Endodermal cell (in vitro differentiated cells): ENCODE data around the gene TAGLN3. TPM values are rescaled to one million over a fixed set of nuclear protein-coding genes. Genes with fewer than 3 reads are reported as not detected.

Experiments used
- DNase-seq: peaks from one replicate; pipeline ENCODE4 v3.0.0-alpha.2; 2017
- H3K27ac ChIP-seq: 2 replicates; pipeline ENCODE4 v1.5.1; 2013; ENCODE audit warnings: mild to moderate bottlenecking, low read depth, low read length, moderate library complexity
- H3K27me3 ChIP-seq: 2 replicates; pipeline ENCODE4 v1.6.1; 2013; ENCODE audit warnings: mild to moderate bottlenecking, low read length, moderate library complexity; ENCODE audit not compliant: insufficient read depth, control insufficient read depth, poor library complexity, severe bottlenecking
- H3K36me3 ChIP-seq: 2 replicates; pipeline ENCODE4 v1.7.0; 2013; ENCODE audit warnings: mild to moderate bottlenecking, low read length, moderate library complexity; ENCODE audit not compliant: control insufficient read depth, insufficient read depth
- H3K4me1 ChIP-seq: one replicate; pipeline ENCODE4 v1.7.0; 2013; ENCODE audit warnings: low read length; ENCODE audit not compliant: control insufficient read depth, insufficient read depth
- H3K4me3 ChIP-seq: 2 replicates; pipeline ENCODE4 v1.5.1; 2013; ENCODE audit warnings: mild to moderate bottlenecking, low read length, moderate library complexity
- H3K9ac ChIP-seq: 2 replicates; pipeline ENCODE4 v1.6.1; 2013; ENCODE audit warnings: mild to moderate bottlenecking, low read length, moderate library complexity; ENCODE audit not compliant: poor library complexity, severe bottlenecking; ENCODE audit errors: extremely low read depth
- H3K9me3 ChIP-seq: 2 replicates; pipeline ENCODE4 v1.6.1; 2013; ENCODE audit warnings: mild to moderate bottlenecking, low read length, moderate library complexity; ENCODE audit not compliant: control insufficient read depth
- H3K27ac Mint-ChIP-seq: 2 replicates; pipeline ENCODE4 v1.8.0; 2020; ENCODE audit warnings: mixed read lengths
- H3K27me3 Mint-ChIP-seq: 2 replicates; pipeline ENCODE4 v1.8.0; 2021; ENCODE audit warnings: mild to moderate bottlenecking, mixed read lengths; ENCODE audit not compliant: insufficient read depth
- H3K36me3 Mint-ChIP-seq: 2 replicates; pipeline ENCODE4 v1.8.0; 2020; ENCODE audit warnings: low read depth, mixed read lengths
- H3K4me1 Mint-ChIP-seq: 2 replicates; pipeline ENCODE4 v1.8.0; 2020; ENCODE audit warnings: mixed read lengths
- H3K4me3 Mint-ChIP-seq: 2 replicates; pipeline ENCODE4 v1.8.0; 2020; ENCODE audit warnings: mild to moderate bottlenecking, moderate library complexity, mixed read lengths
- H3K9me3 Mint-ChIP-seq: 2 replicates; pipeline ENCODE4 v1.8.0; 2020; ENCODE audit warnings: mild to moderate bottlenecking, mixed read lengths
- WGBS, 2 experiments: methylation state at CpG; one replicate each; pipeline versions ENCODE4 v1.1.5 to v1.1.7; 2013; ENCODE audit warnings: missing lambda C conversion rate in 2 of 2, mixed read lengths in 1 of 2; ENCODE audit not compliant: insufficient coverage in 1 of 2, insufficient read length in 1 of 2; 5-methylcytosine and 5-hydroxymethylcytosine counted together
- total RNA-seq, 2 donors: library from RNA; stranded (reverse); fragmentation: NEBNext Ultra II Directional in 1 of 2; extraction: Animal tissue kit (Norgen Biotek cat#: 25700) in 1 of 2; gene quantifications; 2 replicates in 1 of 2; 3 replicates in 1 of 2; pipeline ENCODE4 v1.2.1, GENCODE V29; 2021
- TF ChIP-seq, protein P1 (sequence below): fragments of 200-600 bp; sonication (generic); conservative IDR thresholded peaks from 2 replicates; pipeline ENCODE4 v1.5.0; 2021; ENCODE audit warnings: antibody characterized with exemption, mild to moderate bottlenecking

Gene TAGLN3
- total RNA-seq, 2 donors from 2014 or later, result 1.4 to 3.7 TPM

DNA sequence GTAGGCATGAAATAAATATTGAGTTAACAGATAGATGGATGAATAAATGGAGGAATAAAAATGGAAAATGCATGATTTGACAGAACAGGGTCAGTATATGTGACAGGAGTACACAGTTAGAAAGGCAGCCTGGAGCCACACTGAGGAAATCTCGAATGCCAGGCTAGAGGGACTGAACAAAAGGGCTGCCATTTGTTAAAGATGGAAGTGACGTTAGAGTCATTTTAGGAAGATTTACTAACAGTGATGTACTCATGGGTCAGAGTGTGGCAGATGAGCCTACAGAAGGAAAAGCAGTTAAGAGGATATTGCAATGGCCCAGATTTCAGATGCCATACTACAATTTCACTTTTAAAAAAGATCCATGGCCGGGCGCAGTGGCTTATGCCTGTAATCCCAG, 28.4 kb downstream of the TAGLN3 start:
- Histone ChIP-seq H3K4me1 (no peaks in the 10 kb centered on the region), H3K36me3 (no peaks in the 10 kb centered on the region), H3K27me3 (no peaks in the 10 kb centered on the region), H3K4me3 (no peak overlapping the region), H3K9me3 (peaks cover 6% of the 10 kb centered on the region), H3K27ac (no peak overlapping the region), H3K9ac (no peak overlapping the region)
- WGBS, 2 experiments, result 92 to 94% methylated on average over 4 of the region's 4 CpGs
- Mint-ChIP-seq H3K4me1 (no peaks in the 10 kb centered on the region), H3K4me3 (no peak overlapping the region), H3K27me3 (no peaks in the 10 kb centered on the region), H3K27ac (no peak overlapping the region), H3K36me3 (no peaks in the 10 kb centered on the region), H3K9me3 (peaks cover 1% of the 10 kb centered on the region)
- TF ChIP-seq, protein P1, sequence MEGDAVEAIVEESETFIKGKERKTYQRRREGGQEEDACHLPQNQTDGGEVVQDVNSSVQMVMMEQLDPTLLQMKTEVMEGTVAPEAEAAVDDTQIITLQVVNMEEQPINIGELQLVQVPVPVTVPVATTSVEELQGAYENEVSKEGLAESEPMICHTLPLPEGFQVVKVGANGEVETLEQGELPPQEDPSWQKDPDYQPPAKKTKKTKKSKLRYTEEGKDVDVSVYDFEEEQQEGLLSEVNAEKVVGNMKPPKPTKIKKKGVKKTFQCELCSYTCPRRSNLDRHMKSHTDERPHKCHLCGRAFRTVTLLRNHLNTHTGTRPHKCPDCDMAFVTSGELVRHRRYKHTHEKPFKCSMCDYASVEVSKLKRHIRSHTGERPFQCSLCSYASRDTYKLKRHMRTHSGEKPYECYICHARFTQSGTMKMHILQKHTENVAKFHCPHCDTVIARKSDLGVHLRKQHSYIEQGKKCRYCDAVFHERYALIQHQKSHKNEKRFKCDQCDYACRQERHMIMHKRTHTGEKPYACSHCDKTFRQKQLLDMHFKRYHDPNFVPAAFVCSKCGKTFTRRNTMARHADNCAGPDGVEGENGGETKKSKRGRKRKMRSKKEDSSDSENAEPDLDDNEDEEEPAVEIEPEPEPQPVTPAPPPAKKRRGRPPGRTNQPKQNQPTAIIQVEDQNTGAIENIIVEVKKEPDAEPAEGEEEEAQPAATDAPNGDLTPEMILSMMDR, result no peak
- no peak for DNase-seq

DNA sequence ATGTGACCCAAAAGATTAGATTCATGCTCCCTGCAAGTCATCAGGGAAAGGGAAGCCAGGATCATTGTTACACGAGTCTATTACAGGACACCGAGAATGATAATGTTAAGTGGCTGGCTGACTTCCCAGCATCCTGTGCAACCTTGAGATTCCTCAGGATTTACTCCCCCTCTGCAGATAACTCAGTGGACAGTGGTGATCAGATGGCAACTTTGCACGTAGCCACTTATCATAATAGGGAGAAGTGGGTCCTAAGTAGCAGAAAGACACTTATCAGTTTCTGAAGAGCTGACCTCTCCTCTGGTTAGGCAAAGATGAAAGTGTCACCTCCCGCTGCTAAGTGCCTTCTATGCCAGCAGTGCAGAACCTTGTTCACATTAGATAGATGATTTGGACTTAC, 29.1 kb downstream of the TAGLN3 start:
- TF ChIP-seq, protein P1, result no peak
- no peaks in the 10 kb centered on the region for H3K27me3 Mint-ChIP-seq
- no peaks in the 10 kb centered on the region for H3K36me3 Mint-ChIP-seq
- H3K9me3 Mint-ChIP-seq, result peaks cover 7% of the 10 kb centered on the region
- H3K27ac Mint-ChIP-seq, result no peak overlapping the region
- H3K27ac ChIP-seq, result no peak overlapping the region
- no peak for DNase-seq
- no peaks in the 10 kb centered on the region for H3K4me1 ChIP-seq
- 91 to 95% methylated on average over 4 of the region's 4 CpGs for WGBS, 2 experiments
- H3K4me3 Mint-ChIP-seq, result no peak overlapping the region
- no peak overlapping the region for H3K9ac ChIP-seq
- no peaks in the 10 kb centered on the region for H3K36me3 ChIP-seq
- H3K4me3 ChIP-seq, result no peak overlapping the region
- H3K27me3 ChIP-seq, result no peaks in the 10 kb centered on the region
- peaks cover 3% of the 10 kb centered on the region for H3K9me3 ChIP-seq
- no peaks in the 10 kb centered on the region for H3K4me1 Mint-ChIP-seq

DNA sequence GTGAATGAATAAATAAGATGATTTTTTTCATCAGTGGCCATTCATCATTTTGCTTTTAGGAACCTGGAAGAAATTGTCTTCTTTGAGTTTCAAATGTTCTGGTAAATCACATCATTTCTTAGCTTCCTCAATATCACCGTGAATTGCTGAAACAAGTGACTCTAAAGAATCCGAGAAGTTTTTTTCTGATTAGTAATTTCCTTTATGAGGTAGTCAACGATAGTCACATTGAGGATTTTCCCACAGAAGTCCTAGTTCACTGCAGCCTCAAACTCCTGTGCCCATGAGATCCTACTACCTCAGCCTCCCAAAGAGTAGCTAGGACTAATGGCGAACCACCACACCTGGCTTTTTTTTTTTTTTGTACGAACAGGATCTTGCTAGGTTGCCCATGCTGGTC, 32.2 kb downstream of the TAGLN3 start:
- Mint-ChIP-seq H3K4me3 (no peak overlapping the region), H3K4me1 (no peaks in the 10 kb centered on the region), H3K9me3 (peaks cover 13% of the 10 kb centered on the region), H3K27me3 (no peaks in the 10 kb centered on the region), H3K27ac (no peak overlapping the region), H3K36me3 (no peaks in the 10 kb centered on the region)
- Histone ChIP-seq H3K27me3 (no peaks in the 10 kb centered on the region), H3K27ac (no peak overlapping the region), H3K4me3 (no peak overlapping the region), H3K4me1 (no peaks in the 10 kb centered on the region), H3K9me3 (peaks cover 3% of the 10 kb centered on the region), H3K36me3 (no peaks in the 10 kb centered on the region), H3K9ac (no peak overlapping the region)
- TF ChIP-seq, protein P1, result no peak
- no peak for DNase-seq
- WGBS, 2 experiments, result 93 to 100% methylated on average over 2 to 5 of the region's 5 CpGs
